ENCODE data around the gene DOCK10.

DNA sequence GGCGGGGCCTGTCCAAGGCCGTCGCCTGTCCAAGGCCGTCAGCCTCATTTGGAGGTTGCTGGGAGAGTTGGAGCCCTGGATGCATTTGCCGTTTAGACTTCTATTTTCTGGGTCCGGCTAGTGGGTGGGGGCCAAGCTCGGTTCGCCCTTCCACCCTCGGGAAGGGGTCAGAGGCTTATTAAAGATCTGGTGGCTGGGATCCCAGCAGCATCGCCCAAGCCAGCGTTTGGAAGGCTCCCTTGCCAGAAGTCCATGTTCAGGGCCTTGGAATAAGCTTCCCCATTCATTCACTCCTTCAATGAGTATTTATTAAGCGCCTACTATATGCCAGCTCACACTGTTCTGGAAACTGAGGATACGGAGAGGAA, 516 bp upstream of the DOCK10 start:
- TF ChIP-seq CTCF (conservative IDR thresholded peaks at IDR 0.05 in 1 of 2, IDR thresholded peaks at IDR 0.05 in 1 of 2; ENCODE audit: low read depth in 1 of 2, low read length in 2 of 2), result no peak
- no peak for TF ChIP-seq EZH2 (IDR thresholded peaks at IDR 0.05; ENCODE audit: low read length, missing control alignments)
